ENCODE measurements around the gene UGT1A6.

DNA sequence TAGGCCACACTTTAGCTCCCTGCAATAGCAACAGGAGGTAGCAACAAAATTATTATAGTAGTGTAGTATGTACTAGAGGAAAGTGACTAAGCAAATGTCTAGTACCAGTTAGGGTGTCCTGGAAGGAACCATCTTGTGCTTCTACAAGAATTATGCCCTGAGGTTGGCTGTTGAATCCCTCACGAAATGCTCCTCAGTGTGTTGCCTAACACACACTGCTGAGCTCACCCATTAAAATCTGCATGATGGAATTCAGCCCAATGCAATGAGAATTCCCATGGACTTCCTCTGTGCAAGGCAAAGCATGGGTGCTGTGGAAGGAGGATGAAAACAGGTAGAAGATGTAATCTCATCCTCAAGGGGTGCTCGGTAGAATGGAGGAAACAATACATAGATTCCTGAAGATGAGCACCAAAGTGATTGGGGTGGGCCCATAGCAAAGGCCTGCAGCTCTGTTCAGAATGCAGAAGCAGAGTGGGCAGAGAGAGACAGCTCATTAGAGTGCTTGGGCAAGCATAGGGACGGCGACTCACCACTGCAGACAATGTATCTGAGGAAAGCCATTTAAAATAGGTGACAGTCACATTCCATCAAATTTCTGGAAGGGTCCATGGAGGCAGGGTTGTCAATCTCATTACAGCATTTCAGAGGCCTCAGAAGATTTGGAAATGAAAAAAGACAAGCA, 12.2 kb upstream of the UGT1A6 start:
- TF ChIP-seq EP300 (IDR thresholded peaks at IDR 0.05; ENCODE audit: low read depth in 2 of 2, low read length in 2 of 2) (no peak), EP300 (CRISPR knock-in tag; IDR thresholded peaks at IDR 0.05; ENCODE audit: borderline replicate concordance) (no peak), SMARCC2 (IDR thresholded peaks at IDR 0.05) (no peak), ZNF326 (CRISPR knock-in tag; IDR thresholded peaks at IDR 0.05; ENCODE audit: borderline replicate concordance) (no peak), MAFK (conservative IDR thresholded peaks at IDR 0.05 in 1 of 2, IDR thresholded peaks at IDR 0.05 in 1 of 2; ENCODE audit: low read length in 2 of 2) (no peak), NRL (CRISPR knock-in tag; IDR thresholded peaks at IDR 0.05; ENCODE audit: borderline replicate concordance) (no peak), ZNF557 (CRISPR knock-in tag; IDR thresholded peaks at IDR 0.05) (no peak), CHD2 (IDR thresholded peaks at IDR 0.05; ENCODE audit: low read depth, low read length) (no peak), SCMH1 (CRISPR knock-in tag; IDR thresholded peaks at IDR 0.05; ENCODE audit: borderline replicate concordance) (no peak), TCF7L2 (IDR thresholded peaks at IDR 0.05; ENCODE audit: low read depth, low read length) (no peak), HDAC2 (CRISPR knock-in tag; IDR thresholded peaks at IDR 0.05) (no peak), KDM3A (CRISPR knock-in tag; IDR thresholded peaks at IDR 0.05; ENCODE audit: low read depth) (no peak)
- TF ChIP-seq, protein P1, sequence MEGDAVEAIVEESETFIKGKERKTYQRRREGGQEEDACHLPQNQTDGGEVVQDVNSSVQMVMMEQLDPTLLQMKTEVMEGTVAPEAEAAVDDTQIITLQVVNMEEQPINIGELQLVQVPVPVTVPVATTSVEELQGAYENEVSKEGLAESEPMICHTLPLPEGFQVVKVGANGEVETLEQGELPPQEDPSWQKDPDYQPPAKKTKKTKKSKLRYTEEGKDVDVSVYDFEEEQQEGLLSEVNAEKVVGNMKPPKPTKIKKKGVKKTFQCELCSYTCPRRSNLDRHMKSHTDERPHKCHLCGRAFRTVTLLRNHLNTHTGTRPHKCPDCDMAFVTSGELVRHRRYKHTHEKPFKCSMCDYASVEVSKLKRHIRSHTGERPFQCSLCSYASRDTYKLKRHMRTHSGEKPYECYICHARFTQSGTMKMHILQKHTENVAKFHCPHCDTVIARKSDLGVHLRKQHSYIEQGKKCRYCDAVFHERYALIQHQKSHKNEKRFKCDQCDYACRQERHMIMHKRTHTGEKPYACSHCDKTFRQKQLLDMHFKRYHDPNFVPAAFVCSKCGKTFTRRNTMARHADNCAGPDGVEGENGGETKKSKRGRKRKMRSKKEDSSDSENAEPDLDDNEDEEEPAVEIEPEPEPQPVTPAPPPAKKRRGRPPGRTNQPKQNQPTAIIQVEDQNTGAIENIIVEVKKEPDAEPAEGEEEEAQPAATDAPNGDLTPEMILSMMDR (CRISPR knock-in tag; IDR thresholded peaks at IDR 0.05), result no peak
- TF ChIP-seq, protein P2, sequence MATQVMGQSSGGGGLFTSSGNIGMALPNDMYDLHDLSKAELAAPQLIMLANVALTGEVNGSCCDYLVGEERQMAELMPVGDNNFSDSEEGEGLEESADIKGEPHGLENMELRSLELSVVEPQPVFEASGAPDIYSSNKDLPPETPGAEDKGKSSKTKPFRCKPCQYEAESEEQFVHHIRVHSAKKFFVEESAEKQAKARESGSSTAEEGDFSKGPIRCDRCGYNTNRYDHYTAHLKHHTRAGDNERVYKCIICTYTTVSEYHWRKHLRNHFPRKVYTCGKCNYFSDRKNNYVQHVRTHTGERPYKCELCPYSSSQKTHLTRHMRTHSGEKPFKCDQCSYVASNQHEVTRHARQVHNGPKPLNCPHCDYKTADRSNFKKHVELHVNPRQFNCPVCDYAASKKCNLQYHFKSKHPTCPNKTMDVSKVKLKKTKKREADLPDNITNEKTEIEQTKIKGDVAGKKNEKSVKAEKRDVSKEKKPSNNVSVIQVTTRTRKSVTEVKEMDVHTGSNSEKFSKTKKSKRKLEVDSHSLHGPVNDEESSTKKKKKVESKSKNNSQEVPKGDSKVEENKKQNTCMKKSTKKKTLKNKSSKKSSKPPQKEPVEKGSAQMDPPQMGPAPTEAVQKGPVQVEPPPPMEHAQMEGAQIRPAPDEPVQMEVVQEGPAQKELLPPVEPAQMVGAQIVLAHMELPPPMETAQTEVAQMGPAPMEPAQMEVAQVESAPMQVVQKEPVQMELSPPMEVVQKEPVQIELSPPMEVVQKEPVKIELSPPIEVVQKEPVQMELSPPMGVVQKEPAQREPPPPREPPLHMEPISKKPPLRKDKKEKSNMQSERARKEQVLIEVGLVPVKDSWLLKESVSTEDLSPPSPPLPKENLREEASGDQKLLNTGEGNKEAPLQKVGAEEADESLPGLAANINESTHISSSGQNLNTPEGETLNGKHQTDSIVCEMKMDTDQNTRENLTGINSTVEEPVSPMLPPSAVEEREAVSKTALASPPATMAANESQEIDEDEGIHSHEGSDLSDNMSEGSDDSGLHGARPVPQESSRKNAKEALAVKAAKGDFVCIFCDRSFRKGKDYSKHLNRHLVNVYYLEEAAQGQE (IDR thresholded peaks at IDR 0.05; ENCODE audit: borderline replicate concordance in 1 of 2, low read depth in 1 of 2, low read length in 2 of 2), result no peak
- TF ChIP-seq, protein P3, sequence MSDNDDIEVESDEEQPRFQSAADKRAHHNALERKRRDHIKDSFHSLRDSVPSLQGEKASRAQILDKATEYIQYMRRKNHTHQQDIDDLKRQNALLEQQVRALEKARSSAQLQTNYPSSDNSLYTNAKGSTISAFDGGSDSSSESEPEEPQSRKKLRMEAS (IDR thresholded peaks at IDR 0.05), result no peak

All from HepG2 (cell line).